ENCODE results near the gene CPVL.

CPVL gene

GRCh38 chr7:29154076-29154475 is 7.7 kb upstream of the CPVL start:
- DNase-seq (ENCODE audit: low read depth): no peak

- DNase-seq (ENCODE audit: low read depth): no peak
Observed at GRCh38 chr7:29150856-29151255, 4.5 kb upstream of the CPVL start.

DNA sequence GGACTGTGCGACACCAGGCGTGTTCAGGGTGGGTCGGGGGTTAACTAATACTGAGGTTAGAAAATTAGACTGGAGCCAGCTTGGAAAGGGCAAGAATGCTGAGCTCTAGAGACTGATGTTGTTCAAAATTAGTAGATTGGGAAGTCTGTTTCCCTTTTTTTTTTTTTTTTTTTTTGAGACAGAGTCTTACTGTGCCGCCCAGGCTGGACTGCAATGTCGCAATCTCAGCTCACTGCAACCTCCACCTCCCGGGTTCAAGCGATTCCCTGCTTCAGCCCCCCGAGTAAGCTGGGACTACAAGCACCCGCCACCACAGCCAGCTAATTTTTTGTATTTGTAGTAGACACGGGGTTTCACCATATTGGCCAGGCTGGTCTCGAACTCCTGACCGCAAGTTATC is 2.7 kb upstream of the CPVL start:
- DNase-seq (ENCODE audit: low read depth): no peak

DNA sequence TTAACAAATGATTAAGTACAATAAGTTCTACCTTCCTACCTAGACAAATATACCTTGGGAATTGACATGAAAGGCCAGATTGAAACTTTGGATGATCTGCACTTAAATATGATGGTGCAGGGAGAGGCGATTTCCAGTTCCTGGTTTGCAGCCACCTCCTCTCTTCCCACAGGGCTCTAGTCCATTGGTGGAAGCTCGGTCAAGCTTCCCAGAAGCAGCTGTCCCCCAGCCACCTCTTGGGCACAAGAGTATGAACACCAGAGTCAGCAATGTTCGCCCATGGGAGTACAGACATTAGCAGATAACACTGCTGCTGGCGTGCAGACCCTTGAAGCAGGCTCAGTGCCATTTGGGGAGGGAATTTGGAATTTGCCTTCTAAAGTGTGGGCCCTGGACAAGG is 1.5 kb upstream of the CPVL start:
- no peak for DNase-seq (ENCODE audit: low read depth)

GRCh38 chr7:29146888-29147609 is 712 bp upstream of the CPVL start:
- no peak for DNase-seq (ENCODE audit: low read depth)

GRCh38 chr7:29145553-29146056 is 732 bp downstream of the CPVL start:
- DNase-seq (ENCODE audit: low read depth): no peak

DNA sequence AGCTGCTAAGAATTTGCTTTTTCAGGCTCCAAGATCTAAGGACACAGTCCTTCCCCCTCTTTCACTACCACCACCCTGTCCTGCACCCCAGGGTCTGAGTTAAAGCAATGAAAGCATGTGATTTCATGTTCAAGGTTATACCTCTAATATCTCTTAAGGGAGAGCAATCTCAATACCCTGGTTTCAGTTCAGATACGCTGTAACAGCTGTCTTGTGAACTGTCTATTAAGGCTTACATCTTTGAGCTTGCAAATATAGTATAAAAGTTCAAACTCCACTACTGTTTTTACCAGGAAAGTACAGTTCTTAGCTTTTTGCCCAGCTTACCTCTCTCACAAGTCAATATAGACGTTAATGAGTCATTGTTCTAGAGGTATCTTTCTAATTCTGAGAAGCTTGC is 2.6 kb downstream of the CPVL start:
- DNase-seq (ENCODE audit: low read depth): no peak

DNA sequence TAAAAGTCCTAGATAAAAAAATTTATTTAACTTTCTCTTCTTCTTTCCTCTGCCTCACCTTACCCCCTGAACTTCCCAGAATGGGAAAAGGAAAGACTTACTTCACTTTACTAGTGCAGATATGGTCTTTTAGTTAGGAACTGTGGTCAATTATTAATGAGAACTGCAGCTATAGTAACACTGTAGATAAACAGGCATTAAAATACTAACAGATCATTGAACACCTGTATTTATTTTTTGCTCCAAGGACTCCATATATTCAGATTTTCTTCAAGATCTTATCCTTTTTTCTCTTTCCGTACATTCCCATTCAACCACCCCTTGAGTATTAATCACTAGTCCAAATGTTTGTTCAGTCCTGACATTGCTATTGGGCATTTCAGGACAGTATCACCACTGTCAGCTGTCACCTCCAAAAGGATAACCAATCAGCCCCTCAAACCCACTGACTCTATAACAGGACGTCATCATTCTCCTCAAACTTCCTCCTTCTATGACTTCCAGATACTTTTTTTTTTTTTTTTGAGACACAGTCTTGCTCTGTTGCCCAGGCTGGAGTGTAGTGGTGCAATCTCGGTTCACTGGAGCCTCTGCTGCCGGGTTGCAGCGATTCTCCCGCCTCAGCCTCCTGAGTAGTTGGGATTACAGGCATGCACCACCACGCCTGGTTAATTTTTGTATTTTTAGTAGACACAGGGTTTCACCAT is 4.2 kb downstream of the CPVL start:
- no peak for DNase-seq (ENCODE audit: low read depth)

DNA sequence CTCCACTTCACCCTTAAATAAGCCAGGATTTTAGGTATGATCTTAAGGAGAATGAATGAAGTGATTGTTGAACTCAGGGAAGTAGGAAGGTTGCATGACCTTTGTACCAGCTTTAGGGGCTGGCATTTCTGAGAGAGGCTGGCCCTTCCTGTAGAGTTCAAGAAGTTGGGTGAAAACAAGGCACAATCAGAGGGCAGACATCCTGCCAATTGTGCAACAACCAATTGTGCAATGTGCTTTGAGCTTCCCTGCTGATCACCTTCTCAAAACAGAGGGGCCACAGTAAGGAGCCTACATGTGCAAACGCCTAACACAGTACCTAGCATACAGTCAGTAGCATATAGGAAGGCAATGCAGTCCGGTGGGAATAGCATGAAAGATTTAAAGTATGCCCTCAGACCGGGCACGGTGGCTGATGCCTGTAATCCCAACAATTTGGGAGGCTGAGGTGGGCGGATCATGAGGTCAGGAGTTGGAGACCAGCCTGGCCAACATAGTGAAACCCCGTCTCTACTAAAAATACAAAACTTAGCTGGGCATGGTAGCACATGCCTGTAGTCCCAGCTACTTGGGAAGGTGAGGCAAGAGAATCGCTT is 5.4 kb downstream of the CPVL start:
- DNase-seq (ENCODE audit: low read depth): peak; percentile 13

GRCh38 chr7:29139796-29140195 is 6.5 kb downstream of the CPVL start:
- DNase-seq (ENCODE audit: low read depth): peak; percentile 12

DNA sequence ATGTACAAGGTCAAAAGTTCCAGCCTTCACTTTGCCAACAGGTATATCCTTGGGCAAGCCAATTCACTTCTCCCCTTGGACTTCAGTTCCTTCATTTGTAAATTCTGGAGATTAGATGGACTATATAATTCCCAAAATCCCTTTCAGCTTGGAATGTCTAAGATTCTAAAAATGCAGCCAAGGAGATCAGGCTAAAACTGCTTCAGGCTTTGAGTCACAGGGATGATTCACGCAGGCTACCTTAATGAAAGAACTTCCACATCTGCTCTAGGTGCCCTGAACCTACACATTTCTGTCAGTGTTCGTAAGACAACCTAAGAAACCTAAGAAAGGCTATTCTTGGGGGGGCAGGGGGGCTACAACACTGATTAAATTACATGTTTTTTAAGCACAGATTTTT is 7.1 kb downstream of the CPVL start:
- peak; percentile 21 for DNase-seq (ENCODE audit: low read depth)

GRCh38 chr7:29138588-29138987 is 7.7 kb downstream of the CPVL start:
- no peak for DNase-seq (ENCODE audit: low read depth)

DNA sequence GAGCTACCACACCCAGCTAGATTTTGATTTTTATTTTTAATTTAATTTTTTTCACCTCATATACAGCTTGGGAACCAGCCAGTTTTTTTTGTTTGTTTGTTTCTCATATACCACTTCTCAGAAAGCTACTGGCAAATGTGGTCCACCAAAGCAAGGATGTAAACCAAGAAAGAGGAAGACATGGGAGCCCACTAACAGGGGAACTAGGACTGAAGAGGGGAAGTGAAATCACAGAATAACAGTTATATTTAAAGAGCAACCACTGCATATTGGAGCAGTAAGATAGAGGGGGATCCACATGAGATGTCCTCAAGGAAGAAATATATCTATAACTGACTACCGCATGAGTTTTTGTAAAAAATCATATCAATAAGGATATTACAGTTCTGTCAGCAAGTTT is 10.5 kb downstream of the CPVL start:
- no peak for DNase-seq (ENCODE audit: low read depth)

DNA sequence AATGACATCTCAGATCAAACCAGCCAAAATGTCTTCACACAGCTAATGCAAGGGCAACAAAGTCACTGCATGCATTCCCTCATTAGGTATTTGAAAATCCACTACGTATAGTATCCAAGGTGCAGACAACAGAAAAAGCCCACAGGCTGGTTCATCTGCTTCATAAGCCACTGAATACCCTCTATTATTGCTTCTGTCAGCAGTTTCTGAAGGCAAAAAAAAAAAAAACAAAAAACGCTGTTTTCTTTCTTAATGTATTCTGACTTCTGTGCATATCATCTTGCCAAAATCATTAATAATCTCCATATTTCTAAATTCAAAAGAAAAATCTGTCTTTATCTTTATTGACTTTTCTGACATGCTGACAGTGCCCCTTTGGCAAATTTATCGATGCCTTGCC is 13.4 kb downstream of the CPVL start:
- no peak for DNase-seq (ENCODE audit: low read depth)

DNA sequence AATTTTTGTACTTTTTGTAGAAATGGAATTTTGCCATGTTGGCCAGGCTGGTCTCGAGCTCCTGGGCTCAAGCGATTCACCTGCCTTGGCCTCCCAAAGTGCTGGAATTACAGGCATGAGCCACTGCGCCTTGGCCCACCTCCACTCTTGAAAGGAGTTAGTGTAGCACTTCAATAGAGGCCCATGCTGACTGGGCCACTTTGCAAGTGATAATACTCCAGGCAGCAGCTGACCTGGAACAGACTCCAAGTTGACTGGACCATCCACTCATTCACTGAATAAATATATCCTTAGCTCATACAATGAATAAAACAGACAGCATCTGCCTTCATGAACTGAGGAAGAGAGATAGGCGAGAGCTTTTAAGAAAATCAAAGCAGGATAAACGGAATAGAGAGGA is 14.7 kb downstream of the CPVL start:
- no peak for DNase-seq (ENCODE audit: low read depth)

- DNase-seq (ENCODE audit: low read depth): no peak
Observed at GRCh38 chr7:29130096-29130495, 16.2 kb downstream of the CPVL start.

DNA sequence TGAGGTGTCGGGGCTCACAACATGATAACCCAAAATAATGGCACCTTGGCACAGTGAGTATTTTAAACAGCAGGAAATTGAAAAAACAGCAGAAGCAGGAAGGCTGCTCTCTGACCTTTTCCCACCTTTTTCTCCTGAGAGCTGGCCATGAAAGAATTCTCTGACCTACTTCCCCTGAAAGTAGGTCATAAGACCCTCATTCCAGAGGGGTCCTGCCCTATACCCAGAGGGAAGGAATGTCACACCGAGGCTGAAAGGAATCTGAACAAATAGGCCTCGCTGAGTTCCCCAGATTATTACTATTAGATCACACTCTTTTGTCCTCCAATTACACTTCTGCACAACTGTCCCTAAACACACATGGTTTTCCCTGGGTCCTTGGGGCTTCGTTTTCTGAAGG is 18.8 kb downstream of the CPVL start:
- DNase-seq (ENCODE audit: low read depth): no peak

GRCh38 chr7:29126804-29127203 is 19.5 kb downstream of the CPVL start:
- no peak for DNase-seq (ENCODE audit: low read depth)

DNA sequence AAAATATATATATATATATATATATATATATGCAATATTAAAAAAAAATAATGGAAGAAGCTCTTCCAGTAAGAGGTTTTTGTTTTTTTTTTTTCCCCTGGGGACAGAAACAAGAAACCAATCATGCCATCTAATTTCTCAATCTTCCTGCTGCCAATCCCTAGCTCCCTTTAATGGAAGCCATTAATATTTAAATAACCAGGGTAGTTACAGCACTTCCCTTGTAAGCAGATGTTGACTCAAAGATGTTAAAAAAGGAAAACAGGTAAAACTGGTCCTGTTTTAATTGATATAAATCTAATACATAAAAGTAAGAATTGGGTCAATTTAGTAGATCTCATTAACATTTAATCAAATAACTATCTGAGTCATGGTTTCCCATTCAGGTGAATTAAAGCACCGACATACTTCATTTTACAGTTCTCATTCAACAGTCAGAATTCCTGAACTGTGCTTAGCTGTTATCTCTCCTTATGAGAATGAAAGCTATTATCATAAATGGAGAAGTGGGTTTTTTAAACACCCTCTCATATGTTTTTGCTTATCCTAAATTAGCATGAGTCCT is 22.6 kb downstream of the CPVL start:
- no peak for DNase-seq (ENCODE audit: low read depth)

DNA sequence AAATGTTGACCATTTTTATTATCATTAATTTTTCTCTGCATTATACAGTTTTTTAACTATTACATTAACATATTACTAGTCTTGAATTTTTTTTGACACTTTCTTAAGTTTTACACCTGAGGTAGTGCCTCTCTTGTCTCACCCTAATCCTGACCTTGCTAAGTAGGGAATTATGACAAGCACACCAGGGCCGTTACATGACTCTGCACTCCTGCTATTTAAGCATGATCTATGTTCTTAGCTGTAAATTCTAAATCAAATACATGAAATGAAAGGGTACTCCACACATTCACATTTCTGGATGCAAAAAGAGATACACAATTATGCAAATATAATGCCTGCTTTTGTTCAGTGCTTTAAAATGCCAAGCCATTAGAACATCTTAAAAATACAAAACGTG is 23.6 kb downstream of the CPVL start:
- DNase-seq (ENCODE audit: low read depth): no peak

DNA sequence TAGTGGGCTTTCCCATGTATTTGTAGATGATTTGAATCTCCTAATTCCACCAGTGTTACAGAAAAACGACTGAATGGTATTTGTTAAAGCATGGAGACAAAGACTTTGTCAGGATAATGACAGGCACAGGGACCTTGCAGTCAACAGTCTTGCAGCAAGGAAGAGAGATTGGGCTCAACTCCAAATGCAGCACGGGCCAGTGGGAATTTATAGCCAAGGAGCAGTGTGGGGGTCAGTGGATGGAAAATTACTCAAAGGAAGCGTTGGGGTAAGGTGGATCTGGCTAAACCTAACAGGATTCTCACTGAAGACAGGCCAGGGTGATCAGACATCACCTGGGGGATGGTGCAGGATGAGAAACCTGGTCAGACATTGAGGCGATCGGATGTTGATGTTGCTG is 24.3 kb downstream of the CPVL start:
- no peak for DNase-seq (ENCODE audit: low read depth)

DNA sequence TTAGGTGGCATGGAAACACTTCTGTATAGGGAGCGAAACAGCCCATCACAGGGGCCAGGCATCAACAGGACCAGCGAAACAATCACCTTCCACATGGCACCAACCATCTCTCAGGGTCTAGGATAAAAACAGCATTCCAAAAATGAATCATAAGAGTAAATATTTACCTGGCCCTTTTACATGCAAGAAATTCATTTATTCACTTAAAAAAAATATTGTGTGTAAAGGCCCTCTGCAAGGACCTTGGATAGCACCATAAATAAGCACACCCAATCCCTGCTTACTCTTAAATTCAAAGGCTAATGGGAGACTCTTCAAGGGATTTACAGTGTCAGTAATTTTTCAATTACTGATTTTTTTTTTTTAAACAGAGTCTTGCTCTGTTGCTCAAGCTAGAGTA is 25.4 kb downstream of the CPVL start:
- DNase-seq (ENCODE audit: low read depth): no peak

DNA sequence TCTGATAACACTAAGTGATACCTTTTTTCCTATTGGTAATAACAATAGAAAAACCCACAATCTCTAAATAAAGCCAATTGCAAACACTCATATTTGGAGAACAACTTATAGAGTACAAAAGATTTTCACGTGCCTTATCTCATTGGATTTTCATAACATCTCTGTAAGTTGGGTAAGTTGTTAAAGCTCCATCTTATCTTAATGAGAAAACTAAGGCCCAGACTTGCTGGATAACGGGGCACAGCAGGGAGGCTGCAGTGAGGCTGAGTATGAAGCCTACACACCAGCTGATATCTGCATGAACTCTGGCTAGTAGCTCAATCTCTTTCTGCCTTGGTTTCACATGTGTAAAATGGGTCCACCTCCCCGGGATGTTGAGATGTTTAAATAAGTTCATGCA is 26.8 kb downstream of the CPVL start:
- no peak for DNase-seq (ENCODE audit: low read depth)

All from amniotic epithelial cell (primary cell).